GM12878 (cell line): Measurements from ENCODE around the gene HMCN2.

Experiments used
- BRCA1 ChIP-seq: IDR thresholded peaks from 2 replicates; pipeline ENCODE4 v1.6.1; 2011; ENCODE audit warnings: low read depth, low read length, improper control_type of control experiment
- CBFB ChIP-seq: IDR thresholded peaks from 2 replicates; pipeline ENCODE4 v1.6.1; 2016; ENCODE audit warnings: antibody characterized with exemption, low read depth
- CHD1 ChIP-seq: IDR thresholded peaks from 2 replicates; pipeline ENCODE4 v1.6.1; 2012; ENCODE audit warnings: low read depth, low read length, improper control_type of control experiment
- EZH2 ChIP-seq: IDR thresholded peaks from 2 replicates; pipeline ENCODE4 v1.6.1; 2012; ENCODE audit warnings: low read depth, mild to moderate bottlenecking, control low read depth, inconsistent platforms, low read length, borderline replicate concordance; ENCODE audit not compliant: control insufficient read depth
- MEF2A ChIP-seq: IDR thresholded peaks from 2 replicates; pipeline ENCODE4 v1.6.1; 2011; ENCODE audit warnings: low read depth, mild to moderate bottlenecking, low read length, moderate library complexity; ENCODE audit not compliant: insufficient read depth
- NFYB ChIP-seq: IDR thresholded peaks from 2 replicates; pipeline ENCODE4 v1.6.1; 2011; ENCODE audit warnings: low read depth, mild to moderate bottlenecking, low read length, improper control_type of control experiment, moderate library complexity; ENCODE audit not compliant: insufficient read depth
- RAD21 ChIP-seq: IDR thresholded peaks from 2 replicates; pipeline ENCODE4 v1.6.1; 2011; ENCODE audit warnings: mild to moderate bottlenecking, low read depth, low read length, moderate library complexity; ENCODE audit not compliant: insufficient read depth
- RB1 ChIP-seq: fragments of 450-650 bp; formaldehyde crosslinking; IDR thresholded peaks from 2 replicates; pipeline ENCODE4 v1.6.1; 2017; ENCODE audit warnings: mild to moderate bottlenecking, borderline replicate concordance
- REST ChIP-seq: IDR thresholded peaks from 2 replicates; pipeline ENCODE4 v1.6.1; 2012; ENCODE audit warnings: mild to moderate bottlenecking, low read depth, low read length

GRCh38 chr9:130402645-130403440 lies 137.3 kb downstream of the HMCN2 start:
- TF ChIP-seq RAD21 (no peak), NFYB (no peak), REST (no peak), RB1 (no peak), EZH2 (no peak), CHD1 (no peak), BRCA1 (no peak), CBFB (no peak), MEF2A (no peak)
